Activated naive CD4-positive, alpha-beta T cell treated with anti-CD3 and anti-CD28 coated beads, Interleukin-2, amount 50 U/mL, for 24 hours (primary cell): Measurements from ENCODE around the gene FHOD1.
A peak's percentile ranks its signal among the peaks of the same experiment; 100 is the strongest.

Experiments used
- H3K27ac Mint-ChIP-seq: one replicate; pipeline ENCODE4 v1.8.0; 2021; ENCODE audit warnings: mild to moderate bottlenecking, mixed read lengths
- H3K27me3 Mint-ChIP-seq: one replicate; pipeline ENCODE4 v1.8.0; 2021; ENCODE audit warnings: mixed read lengths
- H3K36me3 Mint-ChIP-seq: one replicate; pipeline ENCODE4 v1.8.0; 2021; ENCODE audit warnings: mixed read lengths
- H3K4me1 Mint-ChIP-seq: one replicate; pipeline ENCODE4 v1.8.0; 2021; ENCODE audit warnings: mixed read lengths
- H3K4me3 Mint-ChIP-seq: one replicate; pipeline ENCODE4 v1.8.0; 2021; ENCODE audit warnings: mild to moderate bottlenecking, mixed read lengths
- H3K9me3 Mint-ChIP-seq: one replicate; pipeline ENCODE4 v1.8.0; 2021; ENCODE audit warnings: mixed read lengths

FHOD1 gene

DNA sequence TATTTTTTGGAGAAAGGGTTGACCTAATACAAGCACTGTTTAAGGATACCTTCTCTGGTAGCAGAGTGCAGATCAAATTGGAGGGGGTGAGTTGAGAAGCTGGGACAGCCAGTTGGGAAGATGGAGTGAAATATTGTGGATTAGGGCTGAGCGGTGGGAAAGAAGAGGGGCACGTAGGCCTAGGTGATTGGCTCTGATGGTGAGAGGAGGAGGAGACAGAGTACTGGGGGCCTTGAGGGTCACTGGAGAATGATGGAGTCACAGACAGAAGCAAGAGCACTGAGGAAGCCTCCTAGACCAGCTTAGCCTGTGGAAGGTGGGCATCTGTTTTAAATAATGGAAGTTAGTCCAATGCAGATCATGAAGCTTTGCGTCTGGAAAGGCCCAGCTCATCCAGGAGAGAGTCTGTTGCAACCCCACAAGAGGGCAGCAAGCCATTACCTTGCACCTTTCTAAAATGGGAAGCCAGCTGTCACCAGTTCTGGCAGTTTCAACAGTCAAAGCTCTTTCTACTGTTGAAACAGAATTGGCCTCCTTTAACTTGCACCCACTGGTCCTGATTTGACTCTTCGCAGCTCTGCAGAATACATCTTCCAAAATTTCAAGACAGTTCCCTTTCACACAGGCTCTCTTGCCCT lies 13.3 kb upstream of the FHOD1 start:
- H3K4me1 Mint-ChIP-seq = no peaks in the 10 kb centered on the region
- no peaks in the 10 kb centered on the region for H3K9me3 Mint-ChIP-seq
- H3K27me3 Mint-ChIP-seq = peaks cover 7% of the 10 kb centered on the region
- no peak overlapping the region for H3K4me3 Mint-ChIP-seq
- peak overlapping the region; percentile 43 for H3K27ac Mint-ChIP-seq
- H3K36me3 Mint-ChIP-seq = no peaks in the 10 kb centered on the region

DNA sequence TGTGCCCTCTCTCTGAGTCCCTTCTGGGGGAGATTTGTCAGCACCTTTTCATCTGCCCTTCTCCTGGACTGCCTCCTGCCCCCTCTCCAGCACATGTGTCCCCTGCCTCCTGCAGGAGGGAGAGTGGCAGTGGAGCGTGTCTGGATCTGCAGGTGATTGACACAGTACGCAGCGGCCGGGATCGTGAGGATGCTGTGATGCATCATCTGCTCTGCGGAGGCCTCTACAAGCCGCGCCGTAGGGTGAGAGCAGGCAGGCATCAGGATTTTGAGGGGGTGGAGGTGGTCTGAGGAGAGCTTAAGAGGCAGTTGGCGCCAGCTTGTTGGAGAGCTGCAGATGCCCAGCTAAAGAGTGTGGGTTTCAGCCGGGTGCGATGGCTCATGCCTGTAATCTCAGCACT lies 12.4 kb upstream of the FHOD1 start:
- Mint-ChIP-seq H3K4me1 (no peaks in the 10 kb centered on the region), H3K27ac (no peak overlapping the region), H3K36me3 (no peaks in the 10 kb centered on the region), H3K4me3 (no peak overlapping the region), H3K9me3 (no peaks in the 10 kb centered on the region), H3K27me3 (peaks cover 9% of the 10 kb centered on the region)

DNA sequence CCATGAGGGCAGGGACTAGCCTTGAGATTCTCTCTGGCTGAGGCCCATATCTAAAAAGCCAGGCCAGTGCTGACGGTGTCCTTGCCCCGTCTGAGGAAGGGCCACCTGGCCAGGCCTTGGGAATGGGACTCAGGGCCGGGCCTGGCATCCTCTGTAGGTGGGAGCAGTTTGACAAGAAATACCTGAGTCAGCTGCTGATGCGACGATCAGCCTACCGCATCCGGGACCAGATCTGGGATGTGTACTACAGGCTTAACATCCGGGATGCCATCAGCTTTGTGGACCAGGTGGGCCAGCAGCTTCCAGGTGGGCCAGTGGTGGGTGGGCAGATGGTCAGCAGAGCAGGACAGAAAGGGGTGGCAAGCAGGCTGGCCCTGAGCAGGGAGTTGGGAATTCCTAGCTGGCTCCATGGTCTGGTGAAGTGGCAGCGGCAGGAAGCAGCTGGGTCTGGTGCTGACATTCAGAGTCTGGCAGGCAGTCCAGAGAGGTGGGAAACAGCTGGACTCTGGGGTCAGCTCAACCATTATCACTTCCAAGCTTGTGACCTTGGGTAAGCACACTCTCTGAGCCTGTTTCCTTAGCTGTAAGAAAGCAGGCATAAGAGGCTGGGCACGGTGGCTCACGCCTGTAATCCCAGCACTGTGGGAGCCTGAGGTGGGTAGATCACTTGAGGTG lies 11.0 kb upstream of the FHOD1 start:
- Mint-ChIP-seq H3K27ac (no peak overlapping the region), H3K4me3 (no peak overlapping the region), H3K9me3 (no peaks in the 10 kb centered on the region), H3K27me3 (peaks cover 7% of the 10 kb centered on the region), H3K36me3 (no peaks in the 10 kb centered on the region), H3K4me1 (no peaks in the 10 kb centered on the region)

DNA sequence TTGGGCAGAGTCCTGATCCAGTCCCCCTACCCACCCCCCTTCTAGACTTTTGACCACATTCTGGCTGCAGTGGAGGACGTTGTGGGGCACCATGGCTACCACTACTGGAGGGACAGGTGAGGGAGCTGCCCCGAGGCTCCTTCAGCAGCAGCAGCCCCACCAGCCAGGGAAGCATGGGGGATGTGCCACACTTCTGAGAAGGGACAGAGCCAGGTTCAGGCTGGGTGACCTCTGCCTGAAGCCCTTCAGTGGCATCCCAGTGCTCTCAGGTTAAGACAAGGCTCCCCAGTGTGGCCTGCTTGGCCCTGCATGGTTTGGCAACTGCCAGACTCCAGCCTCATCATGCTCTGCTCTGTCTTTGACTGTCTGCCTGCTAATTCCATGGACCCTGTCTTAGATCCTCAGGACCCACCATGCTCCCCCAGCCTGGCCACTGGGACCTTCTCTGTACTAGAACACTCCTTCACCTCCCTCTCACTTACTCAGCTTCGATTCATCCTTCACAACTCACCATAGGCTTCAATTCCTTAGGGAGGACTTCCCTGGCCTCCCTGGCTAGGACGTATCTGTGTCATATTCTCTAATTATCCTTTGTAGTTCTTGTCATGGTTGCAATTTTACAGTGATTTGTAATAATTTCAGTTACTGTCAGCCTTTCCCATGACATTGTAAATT lies 10.3 kb upstream of the FHOD1 start:
- Mint-ChIP-seq H3K27me3 (peaks cover 4% of the 10 kb centered on the region), H3K4me3 (no peak overlapping the region), H3K36me3 (no peaks in the 10 kb centered on the region), H3K4me1 (no peaks in the 10 kb centered on the region), H3K9me3 (no peaks in the 10 kb centered on the region), H3K27ac (no peak overlapping the region)

DNA sequence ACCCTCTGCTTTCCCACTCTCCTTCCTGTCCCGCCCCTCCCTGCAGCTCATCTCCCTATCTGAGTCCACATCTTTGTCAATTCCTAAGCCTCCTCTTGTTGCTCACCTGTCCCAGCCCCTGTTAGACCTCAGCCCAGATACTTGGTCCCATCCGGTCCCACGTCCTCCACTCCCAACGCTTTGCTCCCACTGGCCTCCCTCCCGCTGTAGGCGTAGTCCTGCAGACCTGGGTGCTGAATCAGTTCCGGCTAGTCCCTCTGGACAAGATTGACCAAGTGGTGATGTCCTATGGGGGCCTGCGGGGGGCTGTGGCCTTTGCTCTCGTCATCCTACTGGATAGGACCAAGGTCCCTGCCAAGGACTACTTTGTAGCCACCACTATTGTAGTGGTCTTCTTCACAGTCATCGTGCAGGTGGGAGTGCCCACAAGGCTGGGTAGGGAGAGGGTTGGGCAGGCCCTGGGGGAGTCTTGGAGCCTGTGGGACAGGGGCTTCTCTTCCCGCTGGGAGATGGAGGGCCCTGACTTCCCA lies 9.5 kb upstream of the FHOD1 start:
- Mint-ChIP-seq H3K4me3 (no peak overlapping the region), H3K4me1 (no peaks in the 10 kb centered on the region), H3K27ac (no peak overlapping the region), H3K27me3 (peaks cover 4% of the 10 kb centered on the region), H3K9me3 (no peaks in the 10 kb centered on the region), H3K36me3 (no peaks in the 10 kb centered on the region)

DNA sequence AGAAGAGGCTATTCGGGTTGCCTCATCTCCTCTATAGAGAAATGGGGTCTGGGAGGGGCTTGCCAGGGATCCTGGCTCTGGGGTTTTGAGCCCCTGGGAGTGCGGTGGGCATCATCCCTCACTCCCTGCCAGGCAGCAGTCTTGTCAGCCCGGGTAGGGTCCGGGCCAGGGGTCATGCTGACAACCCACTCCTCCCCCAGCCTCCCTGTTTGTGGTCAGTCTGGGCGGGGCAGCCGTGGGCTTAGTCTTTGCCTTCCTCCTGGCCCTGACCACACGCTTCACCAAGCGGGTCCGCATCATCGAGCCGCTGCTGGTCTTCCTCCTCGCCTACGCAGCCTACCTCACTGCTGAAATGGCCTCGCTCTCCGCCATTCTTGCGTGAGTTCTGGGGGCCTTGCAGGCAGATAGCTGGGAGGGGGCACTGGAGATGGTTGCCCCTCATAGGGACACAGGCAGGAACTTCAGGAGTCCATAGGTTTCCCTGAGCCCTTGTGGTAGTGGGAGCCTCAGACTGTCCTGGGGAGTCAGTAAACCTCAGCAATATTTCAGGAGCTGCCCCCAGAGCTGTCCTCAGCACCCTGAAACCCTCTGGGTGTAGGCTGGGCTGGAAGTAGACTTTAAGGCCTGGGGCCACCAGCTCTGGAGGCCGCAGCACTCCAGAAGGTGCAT lies 8.4 kb upstream of the FHOD1 start:
- Mint-ChIP-seq H3K27me3 (peaks cover 4% of the 10 kb centered on the region), H3K4me3 (no peak overlapping the region), H3K27ac (no peak overlapping the region), H3K36me3 (no peaks in the 10 kb centered on the region), H3K9me3 (no peaks in the 10 kb centered on the region), H3K4me1 (no peaks in the 10 kb centered on the region)

DNA sequence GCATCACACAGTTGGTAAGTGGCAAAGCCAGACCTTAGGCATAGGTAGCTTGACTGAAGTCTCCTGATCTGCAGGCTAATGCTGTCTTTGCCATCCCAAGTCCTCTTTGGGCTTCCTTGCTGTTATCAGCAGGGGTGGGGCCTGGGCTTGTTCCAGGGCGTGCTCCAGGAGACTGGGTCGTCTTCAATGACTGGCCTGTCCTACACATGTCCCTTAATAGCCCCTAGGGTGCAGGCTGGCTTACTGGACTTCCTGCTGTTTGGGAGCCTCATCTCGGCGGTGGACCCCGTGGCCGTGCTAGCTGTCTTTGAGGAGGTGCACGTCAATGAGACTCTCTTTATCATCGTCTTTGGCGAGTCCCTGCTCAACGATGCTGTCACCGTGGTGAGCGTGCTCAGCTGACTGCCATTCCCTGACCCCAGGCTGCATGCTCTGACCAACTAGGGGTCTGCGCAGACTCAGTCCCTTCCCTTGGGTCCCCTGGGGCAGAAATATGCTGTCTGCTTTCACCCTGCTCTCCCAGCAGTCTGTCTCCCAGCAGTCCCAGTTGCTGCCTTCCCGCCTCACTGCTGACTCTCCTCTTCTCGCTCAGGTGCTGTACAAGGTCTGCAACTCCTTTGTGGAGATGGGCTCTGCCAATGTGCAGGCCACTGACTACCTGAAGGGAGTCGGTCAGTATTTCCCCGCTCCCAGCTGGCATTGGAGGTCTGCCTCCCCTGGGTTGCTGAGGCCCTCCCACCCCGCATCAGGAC lies 7.7 kb upstream of the FHOD1 start:
- Mint-ChIP-seq H3K4me1 (peaks cover 3% of the 10 kb centered on the region), H3K27me3 (peaks cover 4% of the 10 kb centered on the region), H3K27ac (no peak overlapping the region), H3K36me3 (no peaks in the 10 kb centered on the region), H3K9me3 (no peaks in the 10 kb centered on the region), H3K4me3 (no peak overlapping the region)

DNA sequence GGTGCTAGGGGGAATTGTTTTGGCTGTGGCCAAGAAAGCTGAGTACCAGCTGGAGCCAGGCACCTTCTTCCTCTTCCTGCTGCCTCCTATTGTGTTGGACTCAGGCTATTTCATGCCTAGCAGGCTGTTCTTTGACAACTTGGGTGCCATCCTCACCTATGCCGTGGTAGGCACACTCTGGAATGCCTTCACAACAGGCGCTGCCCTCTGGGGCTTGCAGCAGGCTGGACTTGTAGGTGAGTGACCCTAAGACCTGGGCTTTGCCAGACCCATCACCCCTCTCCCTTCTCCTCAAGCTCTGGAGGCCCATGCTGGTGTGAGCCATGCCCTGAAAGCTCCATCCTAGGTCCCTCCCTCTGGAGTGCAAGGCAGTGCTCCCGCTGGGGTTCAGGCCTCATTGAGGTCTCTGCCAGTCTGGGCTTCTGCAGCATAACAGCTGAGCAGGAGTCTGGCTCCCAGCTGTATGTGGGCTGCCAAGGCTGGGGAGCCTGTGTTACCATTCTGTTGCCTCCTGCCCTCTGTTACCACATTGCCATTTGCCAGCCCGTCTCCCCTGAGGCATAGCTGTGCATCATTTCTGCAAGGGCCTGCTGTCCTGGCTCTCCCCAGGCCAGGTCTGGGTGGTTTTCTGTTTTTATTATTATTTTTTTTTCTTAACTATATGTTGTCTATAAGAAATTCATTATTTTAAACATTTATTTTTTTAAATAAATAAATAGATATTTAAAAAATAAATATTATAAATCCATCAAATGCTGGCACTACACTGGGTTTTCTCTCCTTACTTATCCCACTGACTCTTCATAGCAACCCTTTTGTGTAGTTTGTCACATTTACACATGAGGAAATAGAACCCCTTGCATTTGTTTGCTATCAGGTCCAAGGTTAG lies 5.6 kb upstream of the FHOD1 start:
- H3K27ac Mint-ChIP-seq = no peak overlapping the region
- H3K27me3 Mint-ChIP-seq = peaks cover 4% of the 10 kb centered on the region
- H3K4me1 Mint-ChIP-seq = peaks cover 16% of the 10 kb centered on the region
- H3K4me3 Mint-ChIP-seq = no peak overlapping the region
- no peaks in the 10 kb centered on the region for H3K9me3 Mint-ChIP-seq
- H3K36me3 Mint-ChIP-seq = no peaks in the 10 kb centered on the region

DNA sequence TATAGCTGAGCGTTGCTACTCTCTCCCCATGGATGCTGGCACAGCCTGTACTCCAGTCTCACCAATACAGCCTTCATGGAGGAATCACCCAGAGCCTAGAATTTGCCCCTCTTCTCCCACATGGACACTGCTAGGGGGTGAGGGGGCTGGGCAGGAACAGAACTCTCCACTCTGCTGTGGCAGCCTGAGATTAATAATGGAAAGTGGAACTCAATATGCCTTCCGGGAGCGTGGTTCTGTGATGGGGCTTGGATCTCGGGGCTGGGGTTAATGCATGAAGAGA lies 2.7 kb upstream of the FHOD1 start:
- H3K27ac Mint-ChIP-seq = peak overlapping the region; percentile 86
- no peaks in the 10 kb centered on the region for H3K9me3 Mint-ChIP-seq
- H3K36me3 Mint-ChIP-seq = no peaks in the 10 kb centered on the region
- peaks cover 28% of the 10 kb centered on the region for H3K4me1 Mint-ChIP-seq
- H3K27me3 Mint-ChIP-seq = no peaks in the 10 kb centered on the region
- H3K4me3 Mint-ChIP-seq = peak overlapping the region; percentile 83

DNA sequence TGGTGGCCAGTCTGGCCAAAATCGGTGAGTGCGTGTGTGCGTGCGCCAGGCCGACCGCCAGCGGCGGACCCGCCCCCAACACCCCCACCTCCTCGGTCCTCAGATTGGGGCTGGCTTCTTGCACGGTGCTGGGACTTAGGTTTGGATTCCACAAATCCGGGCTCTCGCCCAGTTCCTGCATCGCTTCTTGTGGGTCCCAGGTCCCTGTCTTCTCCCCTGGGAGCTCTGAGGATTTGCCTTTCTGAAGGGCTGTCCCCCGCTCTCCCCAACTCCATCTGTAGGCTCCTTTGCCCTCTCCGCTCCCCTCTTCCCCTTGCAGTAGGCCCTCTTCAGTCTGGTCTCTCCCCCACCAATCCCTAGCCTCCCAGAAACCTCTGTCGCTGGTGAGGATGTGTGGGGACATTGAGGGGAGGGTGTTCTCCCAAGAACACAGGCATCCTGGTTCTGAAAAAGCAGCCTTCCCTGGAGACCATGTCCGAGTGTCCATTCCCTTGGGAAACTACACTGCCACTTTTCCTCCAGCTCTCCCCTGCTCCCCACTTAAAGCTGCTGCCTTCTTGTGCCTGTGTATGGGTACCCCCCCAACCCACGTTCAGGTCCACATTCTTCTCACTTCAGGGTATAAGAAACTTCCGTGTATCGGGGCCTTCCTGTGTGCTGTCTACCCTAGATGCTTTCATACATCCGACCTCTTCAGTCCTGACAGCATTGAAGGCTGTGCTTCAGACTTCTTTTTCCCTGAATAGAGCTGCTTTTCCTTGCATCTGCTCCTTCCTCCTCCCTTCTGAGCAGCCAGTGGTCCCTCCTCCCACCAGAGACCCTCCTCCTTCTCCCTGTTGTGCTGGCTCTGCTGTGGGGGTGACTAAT lies 2.1 kb upstream of the FHOD1 start:
- Mint-ChIP-seq H3K4me3 (peak overlapping the region; percentile 83), H3K4me1 (peaks cover 34% of the 10 kb centered on the region), H3K9me3 (no peaks in the 10 kb centered on the region), H3K27me3 (no peaks in the 10 kb centered on the region), H3K27ac (peak overlapping the region; percentile 86), H3K36me3 (no peaks in the 10 kb centered on the region)

DNA sequence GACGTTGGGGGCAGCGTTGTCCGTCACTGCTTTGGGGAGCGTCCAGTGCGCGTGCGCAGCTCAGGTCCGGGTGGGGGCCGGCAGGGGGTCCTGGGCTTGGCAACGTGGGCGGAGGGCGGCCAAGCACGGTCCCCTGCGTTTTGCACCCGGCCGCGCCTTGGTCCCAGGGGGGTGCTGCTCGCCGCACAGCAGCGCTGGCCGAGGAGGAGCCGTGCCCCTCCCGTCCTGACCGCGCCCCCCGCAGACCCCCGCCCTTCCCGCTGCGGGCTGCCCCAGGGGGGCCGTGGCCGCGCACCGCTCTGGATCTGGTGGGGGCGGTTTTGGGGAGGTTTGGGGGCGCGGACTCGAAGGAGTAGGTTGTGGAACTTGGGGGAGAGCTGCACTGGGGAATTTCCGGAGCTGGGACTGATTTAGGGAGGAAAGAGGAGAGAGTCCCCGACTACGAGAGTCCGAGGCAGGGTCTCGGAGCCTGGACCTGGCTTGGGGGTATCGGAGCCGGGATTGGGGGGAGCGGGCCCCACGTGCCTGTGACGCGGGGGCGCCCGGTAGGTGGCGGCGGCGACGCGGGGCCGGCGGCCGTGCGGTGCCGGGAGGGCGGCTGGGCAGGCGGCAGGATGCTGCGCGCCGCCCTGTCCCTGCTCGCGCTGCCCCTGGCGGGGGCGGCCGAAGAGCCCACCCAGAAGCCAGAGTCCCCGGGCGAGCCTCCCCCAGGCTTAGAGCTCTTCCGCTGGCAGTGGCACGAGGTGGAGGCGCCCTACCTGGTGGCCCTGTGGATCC lies 1.3 kb upstream of the FHOD1 start, which contains the start of gene SLC9A5:
SLC9A5 (plus strand) TSS at position 579 of the 777 bp plus-strand sequence; CDS start at position 615, 36 bp downstream.
- H3K36me3 Mint-ChIP-seq = no peaks in the 10 kb centered on the region
- H3K27me3 Mint-ChIP-seq = no peaks in the 10 kb centered on the region
- no peaks in the 10 kb centered on the region for H3K9me3 Mint-ChIP-seq
- H3K4me1 Mint-ChIP-seq = peaks cover 42% of the 10 kb centered on the region
- H3K4me3 Mint-ChIP-seq = peak within 1 kb of the TSS; percentile 93
- H3K27ac Mint-ChIP-seq = peak within 1 kb of the TSS; percentile 93

DNA sequence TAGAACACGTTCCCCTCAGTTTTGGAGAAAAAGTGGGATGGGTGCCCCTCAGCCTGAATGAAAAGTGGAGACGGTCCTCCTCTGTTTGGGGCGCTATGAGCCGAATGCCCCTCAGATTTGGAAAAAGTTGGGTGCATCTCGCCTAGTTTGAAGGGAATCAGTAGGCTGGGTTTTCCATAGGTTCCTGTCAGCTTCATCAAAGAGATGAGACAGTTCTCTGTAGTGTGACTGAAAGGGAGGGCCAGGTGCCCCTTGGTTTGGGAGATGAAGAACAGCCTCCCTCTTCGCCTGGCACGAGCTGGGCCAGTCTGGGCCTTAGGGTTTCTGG lies 756 bp upstream of the FHOD1 start:
- H3K27me3 Mint-ChIP-seq = no peaks in the 10 kb centered on the region
- H3K27ac Mint-ChIP-seq = peak overlapping the region; percentile 93
- no peaks in the 10 kb centered on the region for H3K9me3 Mint-ChIP-seq
- peaks cover 45% of the 10 kb centered on the region for H3K4me1 Mint-ChIP-seq
- H3K4me3 Mint-ChIP-seq = peak overlapping the region; percentile 93
- H3K36me3 Mint-ChIP-seq = no peaks in the 10 kb centered on the region

DNA sequence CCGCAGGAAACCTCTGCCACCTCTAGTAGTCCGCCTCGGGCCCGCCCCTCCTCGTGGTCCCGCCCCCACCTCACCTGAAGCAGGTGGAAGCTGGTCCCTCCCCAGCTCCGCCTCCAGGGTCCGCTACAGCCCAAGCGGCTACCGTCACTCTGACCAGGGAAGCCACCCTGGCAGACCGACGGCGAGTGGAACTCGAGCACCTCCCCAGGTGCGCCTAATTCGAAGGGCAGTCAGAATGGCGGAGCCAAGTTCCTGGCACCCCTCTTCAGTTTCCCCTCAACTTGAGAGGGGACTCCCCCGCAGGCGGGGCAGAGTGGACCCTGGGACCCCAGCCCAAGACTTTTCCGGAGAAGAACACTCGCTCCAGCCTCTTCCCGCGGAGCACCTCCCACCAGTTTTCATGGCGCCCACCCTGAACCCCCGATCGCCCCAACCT lies 507 bp downstream of the FHOD1 start:
- Mint-ChIP-seq H3K27me3 (no peaks in the 10 kb centered on the region), H3K4me1 (peaks cover 50% of the 10 kb centered on the region), H3K4me3 (peak overlapping the region; percentile 93)

More for the DNA sequence above, 507 bp downstream of the FHOD1 start:
- Mint-ChIP-seq H3K9me3 (no peaks in the 10 kb centered on the region), H3K27ac (no peak overlapping the region), H3K36me3 (no peaks in the 10 kb centered on the region)
